ENCODE measurements around the gene PCDH17.

Gene PCDH17

DNA sequence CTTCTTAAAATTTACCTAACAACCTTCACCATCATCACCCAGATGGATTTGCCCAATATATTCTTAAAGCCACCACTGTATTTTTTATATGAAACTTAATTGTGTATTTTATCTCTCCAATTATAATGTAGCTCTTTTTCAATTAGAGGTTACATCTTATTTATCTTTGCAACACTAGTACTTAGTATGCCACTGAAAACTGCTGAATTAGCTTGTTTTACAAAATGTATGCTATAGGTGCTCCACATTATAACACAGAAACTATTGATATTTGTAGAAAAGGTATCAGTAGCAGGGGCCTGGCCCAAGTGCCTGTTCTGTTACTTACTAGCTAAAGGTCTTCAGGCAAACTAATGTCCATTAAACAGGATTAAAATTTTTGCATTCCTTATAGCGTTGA, 35.8 kb upstream of the PCDH17 start:
- no peak overlapping the region for H3K27ac ChIP-seq (ENCODE audit: low read depth, low read length)
- no peak overlapping the region for H2AK5ac ChIP-seq (ENCODE audit: low read length)
- no peak overlapping the region for H2BK12ac ChIP-seq (ENCODE audit: low read length)
- H3K14ac ChIP-seq (ENCODE audit: low read length): no peak overlapping the region
- no peak overlapping the region for H4K12ac ChIP-seq (ENCODE audit: low read depth, low read length)
- no peak overlapping the region for H3K9ac ChIP-seq (ENCODE audit: low read length)
- no peaks in the 10 kb centered on the region for H3K9me3 ChIP-seq (ENCODE audit: insufficient read depth, low read depth, low read length)
- H2BK120ac ChIP-seq (ENCODE audit: insufficient read depth, low read length, poor library complexity): no peak overlapping the region
- no peak overlapping the region for H3K4me3 ChIP-seq (ENCODE audit: low read depth, low read length)
- H4K91ac ChIP-seq (ENCODE audit: low read depth, low read length): no peak overlapping the region
- no peak overlapping the region for H3K18ac ChIP-seq (ENCODE audit: low read length)
- H3K79me1 ChIP-seq (ENCODE audit: low read length): no peaks in the 10 kb centered on the region
- no peak overlapping the region for H2BK5ac ChIP-seq (ENCODE audit: low read depth, low read length, poor library complexity)
- H3K4ac ChIP-seq (ENCODE audit: low read depth, low read length): no peak overlapping the region
- H3K4me1 ChIP-seq (ENCODE audit: control insufficient read depth in 1 of 2, insufficient read depth in 2 of 2, low read length in 2 of 2): no peaks in the 10 kb centered on the region
- no peak overlapping the region for H2AFZ ChIP-seq (ENCODE audit: insufficient read depth, low read length, poor library complexity)
- no peak for DNase-seq
- no CpG with 5 or more reads among the region's 1 CpG for WGBS (ENCODE audit: extremely low coverage, insufficient coverage, insufficient read length)
- no peaks in the 10 kb centered on the region for H3K27me3 ChIP-seq (ENCODE audit: insufficient read depth, low read length)
- no peaks in the 10 kb centered on the region for H3K79me2 ChIP-seq (ENCODE audit: control insufficient read depth, insufficient read depth, low read length, poor library complexity)
- no peak overlapping the region for H3K4me2 ChIP-seq (ENCODE audit: low read length)
- H3K23ac ChIP-seq (ENCODE audit: low read length): no peak overlapping the region
- no peak overlapping the region for H4K8ac ChIP-seq (ENCODE audit: low read depth, low read length)
- H3K36me3 ChIP-seq (ENCODE audit: control insufficient read depth in 1 of 2, insufficient read depth in 2 of 2, low read length in 2 of 2): no peaks in the 10 kb centered on the region

- Histone ChIP-seq H3K14ac (ENCODE audit: low read length) (no peak overlapping the region), H3K9ac (ENCODE audit: low read length) (no peak overlapping the region), H4K8ac (ENCODE audit: low read depth, low read length) (no peak overlapping the region), H3K79me1 (ENCODE audit: low read length) (no peaks in the 10 kb centered on the region), H4K91ac (ENCODE audit: low read depth, low read length) (no peak overlapping the region), H3K4me3 (ENCODE audit: low read depth, low read length) (no peak overlapping the region), H3K18ac (ENCODE audit: low read length) (no peak overlapping the region), H3K4me1 (ENCODE audit: control insufficient read depth in 1 of 2, insufficient read depth in 2 of 2, low read length in 2 of 2) (no peaks in the 10 kb centered on the region), H3K79me2 (ENCODE audit: control insufficient read depth, insufficient read depth, low read length, poor library complexity) (no peaks in the 10 kb centered on the region), H3K23ac (ENCODE audit: low read length) (no peak overlapping the region), H3K4me2 (ENCODE audit: low read length) (no peak overlapping the region), H2BK120ac (ENCODE audit: insufficient read depth, low read length, poor library complexity) (no peak overlapping the region), H3K27ac (ENCODE audit: low read depth, low read length) (no peak overlapping the region), H3K36me3 (ENCODE audit: control insufficient read depth in 1 of 2, insufficient read depth in 2 of 2, low read length in 2 of 2) (no peaks in the 10 kb centered on the region), H2AFZ (ENCODE audit: insufficient read depth, low read length, poor library complexity) (no peak overlapping the region), H3K27me3 (ENCODE audit: insufficient read depth, low read length) (no peaks in the 10 kb centered on the region), H3K9me3 (ENCODE audit: insufficient read depth, low read depth, low read length) (no peaks in the 10 kb centered on the region), H2BK5ac (ENCODE audit: low read depth, low read length, poor library complexity) (no peak overlapping the region), H4K12ac (ENCODE audit: low read depth, low read length) (no peak overlapping the region), H2AK5ac (ENCODE audit: low read length) (no peak overlapping the region), H2BK12ac (ENCODE audit: low read length) (no peak overlapping the region), H3K4ac (ENCODE audit: low read depth, low read length) (no peak overlapping the region)
- no peak for DNase-seq
- WGBS (ENCODE audit: extremely low coverage, insufficient coverage, insufficient read length): no CpG with 5 or more reads among the region's 3 CpGs
Observed at GRCh38 chr13:57601536-57601935, 30.0 kb upstream of the PCDH17 start.

DNA sequence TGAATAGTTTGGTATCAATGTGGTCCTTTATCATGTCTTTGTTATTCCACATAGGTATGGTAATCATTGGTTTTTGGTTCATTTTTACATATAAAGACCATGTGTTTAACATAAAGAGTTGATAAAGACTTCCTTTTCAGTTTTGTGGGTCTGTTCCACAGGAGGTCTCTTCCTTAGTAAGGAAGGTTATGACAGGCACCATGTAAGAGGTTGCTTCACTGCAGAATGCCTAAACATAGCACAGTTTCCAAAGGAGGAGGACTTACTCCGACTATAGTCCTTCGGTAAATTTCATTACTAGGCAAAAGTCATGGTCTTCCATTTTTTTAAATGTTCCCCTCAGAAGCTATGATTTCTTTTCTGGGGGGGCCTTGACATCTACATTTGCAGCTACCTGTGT, 27.1 kb upstream of the PCDH17 start:
- Histone ChIP-seq H3K79me2 (ENCODE audit: control insufficient read depth, insufficient read depth, low read length, poor library complexity) (no peaks in the 10 kb centered on the region), H2AFZ (ENCODE audit: insufficient read depth, low read length, poor library complexity) (no peak overlapping the region), H3K23ac (ENCODE audit: low read length) (no peak overlapping the region), H3K4me3 (ENCODE audit: low read depth, low read length) (no peak overlapping the region), H2BK120ac (ENCODE audit: insufficient read depth, low read length, poor library complexity) (no peak overlapping the region), H3K4me1 (ENCODE audit: control insufficient read depth in 1 of 2, insufficient read depth in 2 of 2, low read length in 2 of 2) (no peaks in the 10 kb centered on the region), H3K36me3 (ENCODE audit: control insufficient read depth in 1 of 2, insufficient read depth in 2 of 2, low read length in 2 of 2) (no peaks in the 10 kb centered on the region), H3K18ac (ENCODE audit: low read length) (no peak overlapping the region), H4K8ac (ENCODE audit: low read depth, low read length) (no peak overlapping the region), H2BK5ac (ENCODE audit: low read depth, low read length, poor library complexity) (no peak overlapping the region), H3K4ac (ENCODE audit: low read depth, low read length) (no peak overlapping the region), H4K91ac (ENCODE audit: low read depth, low read length) (no peak overlapping the region), H2AK5ac (ENCODE audit: low read length) (no peak overlapping the region), H4K12ac (ENCODE audit: low read depth, low read length) (no peak overlapping the region), H3K79me1 (ENCODE audit: low read length) (no peaks in the 10 kb centered on the region), H3K4me2 (ENCODE audit: low read length) (no peak overlapping the region), H2BK12ac (ENCODE audit: low read length) (no peak overlapping the region), H3K27ac (ENCODE audit: low read depth, low read length) (no peak overlapping the region), H3K14ac (ENCODE audit: low read length) (no peak overlapping the region), H3K27me3 (ENCODE audit: insufficient read depth, low read length) (no peaks in the 10 kb centered on the region), H3K9me3 (ENCODE audit: insufficient read depth, low read depth, low read length) (no peaks in the 10 kb centered on the region), H3K9ac (ENCODE audit: low read length) (no peak overlapping the region)
- no CpG with 5 or more reads among the region's 2 CpGs for WGBS (ENCODE audit: extremely low coverage, insufficient coverage, insufficient read length)
- DNase-seq: no peak

DNA sequence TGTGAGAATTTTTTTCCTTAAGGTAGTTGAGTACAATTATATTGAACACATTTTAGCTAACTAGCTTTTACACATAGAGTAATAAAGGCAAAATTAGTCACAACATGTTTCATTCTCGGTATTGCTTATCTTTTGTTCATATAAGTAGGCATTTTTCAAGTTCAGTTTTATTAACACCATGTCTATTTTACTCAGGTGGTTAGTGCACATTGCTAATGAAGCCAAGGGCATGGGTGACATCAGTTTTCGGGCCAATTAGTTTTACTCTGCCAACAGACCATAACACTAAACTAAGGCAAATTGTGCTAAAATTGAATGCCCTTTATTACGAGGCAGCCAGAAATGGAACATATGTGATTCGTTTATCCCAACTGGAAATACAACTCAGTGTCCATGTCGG, 19.6 kb upstream of the PCDH17 start:
- no peak overlapping the region for H4K91ac ChIP-seq (ENCODE audit: low read depth, low read length)
- no peaks in the 10 kb centered on the region for H3K27me3 ChIP-seq (ENCODE audit: insufficient read depth, low read length)
- H2BK120ac ChIP-seq (ENCODE audit: insufficient read depth, low read length, poor library complexity): no peak overlapping the region
- H2BK12ac ChIP-seq (ENCODE audit: low read length): no peak overlapping the region
- DNase-seq: no peak
- no peak overlapping the region for H2AK5ac ChIP-seq (ENCODE audit: low read length)
- H3K4me3 ChIP-seq (ENCODE audit: low read depth, low read length): no peak overlapping the region
- no peak overlapping the region for H4K12ac ChIP-seq (ENCODE audit: low read depth, low read length)
- no peak overlapping the region for H2AFZ ChIP-seq (ENCODE audit: insufficient read depth, low read length, poor library complexity)
- no peak overlapping the region for H3K18ac ChIP-seq (ENCODE audit: low read length)
- H3K4ac ChIP-seq (ENCODE audit: low read depth, low read length): no peak overlapping the region
- WGBS (ENCODE audit: extremely low coverage, insufficient coverage, insufficient read length): no CpG with 5 or more reads among the region's 5 CpGs
- H2BK5ac ChIP-seq (ENCODE audit: low read depth, low read length, poor library complexity): no peak overlapping the region
- no peaks in the 10 kb centered on the region for H3K9me3 ChIP-seq (ENCODE audit: insufficient read depth, low read depth, low read length)
- H3K23ac ChIP-seq (ENCODE audit: low read length): no peak overlapping the region
- no peaks in the 10 kb centered on the region for H3K36me3 ChIP-seq (ENCODE audit: control insufficient read depth in 1 of 2, insufficient read depth in 2 of 2, low read length in 2 of 2)
- no peaks in the 10 kb centered on the region for H3K4me1 ChIP-seq (ENCODE audit: control insufficient read depth in 1 of 2, insufficient read depth in 2 of 2, low read length in 2 of 2)
- H3K79me2 ChIP-seq (ENCODE audit: control insufficient read depth, insufficient read depth, low read length, poor library complexity): no peaks in the 10 kb centered on the region
- H3K9ac ChIP-seq (ENCODE audit: low read length): no peak overlapping the region
- no peak overlapping the region for H3K14ac ChIP-seq (ENCODE audit: low read length)
- no peak overlapping the region for H4K8ac ChIP-seq (ENCODE audit: low read depth, low read length)
- no peak overlapping the region for H3K4me2 ChIP-seq (ENCODE audit: low read length)
- H3K27ac ChIP-seq (ENCODE audit: low read depth, low read length): no peak overlapping the region
- no peaks in the 10 kb centered on the region for H3K79me1 ChIP-seq (ENCODE audit: low read length)
